Right cardiac atrium (tissue), 5 donors: ENCODE data around the gene TSPAN14. TPM values are rescaled to one million over a fixed set of nuclear protein-coding genes. Genes with fewer than 3 reads are reported as not detected.
A peak's percentile ranks its signal among the peaks of the same experiment; 100 is the strongest.

Source experiments
- ATAC-seq, 2 donors: fragments of 200-7000 bp; cut with Tn5 transposase; one replicate each; pipeline versions ENCODE4 v1.8.0 to v1.9.1; 2020; ENCODE audit warnings: moderate library complexity in 2 of 2, mild to moderate bottlenecking in 1 of 2
- DNase-seq, 3 donors: peaks; one replicate each; pipeline ENCODE4 v3.0.0-alpha.2; 2020
- H3K27ac ChIP-seq: one replicate; pipeline ENCODE4 v1.5.1; 2013; ENCODE audit warnings: mild to moderate bottlenecking, low read length, control low read depth, moderate library complexity
- H3K27me3 ChIP-seq: one replicate; pipeline ENCODE4 v1.6.1; 2013; ENCODE audit not compliant: control insufficient read depth, insufficient read depth
- H3K4me1 ChIP-seq: one replicate; pipeline ENCODE4 v1.6.1; 2013; ENCODE audit warnings: low read length; ENCODE audit not compliant: control insufficient read depth, insufficient read depth
- H3K4me3 ChIP-seq: one replicate; pipeline ENCODE4 v1.5.1; 2013; ENCODE audit warnings: low read length, control low read depth
- H3K9me3 ChIP-seq: one replicate; pipeline ENCODE4 v1.6.1; 2013; ENCODE audit warnings: low read length; ENCODE audit not compliant: control insufficient read depth
- WGBS: extraction: QIAGEN DNeasy Blood & Tissue Kit; methylation state at CpG from one replicate; pipeline ENCODE4 v1.1.7; 2013; 5-methylcytosine and 5-hydroxymethylcytosine counted together
- intact Hi-C, 4 donors: fragments of 100-400 bp; cut with DNase I; formaldehyde crosslinking; loops; one replicate each; pipeline versions ENCODE4 v1.11.0 to v1.14.0; 2022 to 2023
- polyA plus RNA-seq: library from polyadenylated mRNA; stranded (reverse); fragments of 200-250 nt; gene quantifications from one replicate; pipeline ENCODE4 v1.2.3, GENCODE V29; 2013
- total RNA-seq, 4 donors: library from RNA; stranded (reverse); fragmentation: NEBNext Ultra II Directional; extraction: Animal tissue kit (Norgen Biotek cat#: 25700); gene quantifications; one replicate each; pipeline ENCODE4 v1.2.1, GENCODE V29; 2021
- donor health status: healthy with polysubstance abuse.
- donor health status: DM: no; HTN: yes; CAD: no.
- donor health status: DM: no; HTN: no; CAD: no.
- donor health status: DM: no; HTN: yes; CAD: no; lungs with severe emphysema.
- donor health status: DM: yes; HTN: yes; CAD: no.

Gene TSPAN14
- total and polyA plus RNA-seq, 5 donors, result 24.4 to 44.1 (median 29.1) TPM

DNA sequence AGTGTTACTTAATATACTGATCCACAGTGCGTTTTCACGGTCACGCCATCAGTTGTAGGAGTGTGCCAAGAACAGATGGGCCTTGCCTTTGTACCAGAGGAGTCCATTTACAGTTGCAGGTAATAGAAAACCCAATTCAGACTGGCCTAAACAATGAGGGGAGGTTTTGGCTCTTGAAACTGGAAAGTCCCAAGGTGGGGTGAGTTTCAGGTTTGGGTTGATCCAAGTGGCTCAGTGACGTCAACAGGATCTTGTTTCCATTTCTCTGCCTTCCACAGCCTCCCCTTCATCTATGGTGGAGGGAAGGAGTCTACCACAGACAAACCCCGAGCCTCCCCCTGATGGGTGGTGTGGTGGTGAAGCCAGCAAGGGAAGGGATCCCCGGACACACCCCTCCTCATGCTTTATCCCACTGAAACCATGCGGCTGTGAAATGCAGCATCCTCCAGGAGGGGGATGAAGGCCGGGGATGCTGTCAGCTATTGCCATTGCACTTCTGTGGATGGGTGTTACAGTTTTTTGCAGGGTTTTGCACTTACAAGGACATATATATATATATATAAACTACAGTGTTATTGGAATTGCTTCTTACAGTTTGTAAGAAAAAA, 68.8 kb downstream of the TSPAN14 start:
- WGBS, result 71% methylated on average over 8 of the region's 8 CpGs
- DNase-seq (no peak), ATAC-seq (no peak)
- no peaks in the 10 kb centered on the region for H3K27me3 ChIP-seq
- H3K4me1 ChIP-seq, result no peaks in the 10 kb centered on the region
- intact Hi-C loops, result no loop called here
- no peak overlapping the region for H3K4me3 ChIP-seq
- no peaks in the 10 kb centered on the region for H3K9me3 ChIP-seq
- no peak overlapping the region for H3K27ac ChIP-seq

DNA sequence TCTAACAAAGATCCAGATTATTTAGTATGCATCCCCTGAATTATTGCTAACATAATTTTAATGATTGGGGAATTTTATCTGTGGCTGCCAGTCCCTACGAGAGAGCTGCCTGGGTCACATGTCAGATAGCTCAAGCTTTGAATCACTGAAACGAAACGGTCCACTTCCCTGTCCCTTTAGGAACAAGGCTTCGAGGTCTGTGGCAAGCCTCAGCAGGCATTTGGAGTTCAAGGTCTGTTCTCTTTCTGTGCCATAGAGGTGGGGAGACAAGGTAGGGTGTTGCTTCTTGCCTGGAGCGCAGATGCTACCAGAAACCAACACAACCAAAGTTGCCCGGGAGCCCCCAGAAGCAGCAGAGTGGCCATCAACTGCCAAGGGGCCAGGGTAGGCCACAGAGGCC, 69.7 kb downstream of the TSPAN14 start:
- H3K4me1 ChIP-seq, result no peaks in the 10 kb centered on the region
- ATAC-seq, result no peak
- no peaks in the 10 kb centered on the region for H3K27me3 ChIP-seq
- no peak overlapping the region for H3K4me3 ChIP-seq
- intact Hi-C loops, result no loop called here
- DNase-seq, result no peak
- WGBS, result 61% methylated on average over 6 of the region's 6 CpGs
- no peaks in the 10 kb centered on the region for H3K9me3 ChIP-seq
- no peak overlapping the region for H3K27ac ChIP-seq

DNA sequence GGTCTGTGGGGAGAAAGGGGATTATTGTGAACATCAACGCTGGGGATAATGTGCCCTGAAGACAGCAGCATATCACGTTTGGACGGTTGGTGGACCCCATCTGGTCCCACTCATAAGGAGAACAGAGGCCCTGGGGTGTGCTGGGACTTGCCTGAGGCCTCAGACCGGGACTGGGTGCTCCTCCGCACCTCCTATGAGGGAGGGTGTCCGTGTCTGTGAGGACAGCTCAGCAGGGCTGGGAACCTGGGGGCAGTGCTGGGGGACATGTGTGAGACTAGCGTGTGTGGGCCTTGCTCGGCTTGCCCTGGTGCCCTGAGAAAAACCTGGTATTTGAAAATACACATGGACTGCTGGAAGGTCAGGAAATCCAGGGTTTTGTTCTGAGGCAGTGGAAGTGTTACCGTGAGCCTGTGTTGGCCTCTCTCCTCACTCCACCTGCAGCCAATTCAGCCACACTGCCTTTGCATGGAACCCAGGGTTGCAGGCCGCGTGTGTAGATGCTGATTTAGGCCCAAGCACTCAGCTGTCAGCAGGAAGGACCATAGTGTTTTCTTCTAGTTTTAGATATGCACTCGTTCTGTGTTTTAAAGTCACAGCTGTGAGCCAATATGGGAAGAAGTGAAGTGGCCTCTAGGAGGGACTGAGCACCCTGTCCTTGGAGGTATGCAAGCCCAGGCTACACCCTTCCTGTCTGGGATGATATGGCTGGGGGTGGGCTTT, 70.2 kb downstream of the TSPAN14 start:
- Histone ChIP-seq H3K4me1 (peaks cover 2% of the 10 kb centered on the region), H3K27ac (no peak overlapping the region), H3K27me3 (no peaks in the 10 kb centered on the region), H3K4me3 (no peak overlapping the region), H3K9me3 (no peaks in the 10 kb centered on the region)
- 71% methylated on average over 12 of the region's 12 CpGs for WGBS
- ATAC-seq (peak in 1 of 2 donors; percentile 22), DNase-seq (no peak)
- intact Hi-C loops, result no loop called here

DNA sequence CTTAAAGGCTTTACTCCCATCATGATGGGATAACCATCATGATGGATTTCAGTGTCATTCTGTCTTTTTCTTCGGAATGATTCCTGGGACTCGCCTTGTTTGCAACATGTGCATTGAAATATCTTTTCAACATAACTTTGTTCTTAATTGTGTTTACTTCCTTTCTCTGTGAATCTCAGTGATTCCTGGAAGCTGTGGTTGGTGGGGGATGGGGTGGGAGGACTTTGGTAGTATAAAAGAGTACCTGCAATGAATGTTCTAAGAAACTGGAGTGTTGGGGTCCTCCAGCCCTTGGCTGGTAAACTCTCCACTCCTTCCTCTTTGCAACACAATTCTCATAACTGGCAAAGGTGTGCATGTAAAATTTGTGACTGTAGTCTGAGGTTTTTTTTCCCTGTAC, 72.1 kb downstream of the TSPAN14 start:
- intact Hi-C loops, result no loop called here
- H3K4me3 ChIP-seq, result no peak overlapping the region
- no peak overlapping the region for H3K27ac ChIP-seq
- H3K9me3 ChIP-seq, result no peaks in the 10 kb centered on the region
- ATAC-seq (no peak), DNase-seq (no peak)
- no peaks in the 10 kb centered on the region for H3K27me3 ChIP-seq
- WGBS, result 66% methylated on average over 2 of the region's 2 CpGs
- H3K4me1 ChIP-seq, result peaks cover 6% of the 10 kb centered on the region

DNA sequence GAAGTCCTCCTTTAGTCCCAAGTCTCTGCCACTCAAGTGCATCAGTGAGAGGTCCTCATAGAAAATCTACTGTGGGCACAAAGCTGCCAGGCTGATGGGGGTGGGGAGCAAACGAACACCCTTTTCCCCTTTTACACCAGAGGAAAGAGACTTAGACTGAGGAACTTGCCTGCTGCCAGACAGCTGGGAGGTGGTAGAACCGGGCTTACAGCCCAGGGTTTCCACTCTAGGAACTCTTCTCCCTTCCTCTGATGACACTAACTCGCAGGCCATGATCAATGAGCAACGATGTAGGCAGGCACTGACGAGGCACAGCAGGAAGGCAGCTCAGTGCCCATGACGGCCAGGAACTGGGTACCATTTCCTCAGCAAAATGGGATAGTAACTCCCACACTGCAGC, 72.6 kb downstream of the TSPAN14 start:
- WGBS, result 51% methylated on average over 6 of the region's 6 CpGs
- intact Hi-C loops, result no loop called here
- H3K9me3 ChIP-seq, result no peaks in the 10 kb centered on the region
- peaks cover 6% of the 10 kb centered on the region for H3K4me1 ChIP-seq
- H3K27me3 ChIP-seq, result no peaks in the 10 kb centered on the region
- H3K4me3 ChIP-seq, result no peak overlapping the region
- no peak overlapping the region for H3K27ac ChIP-seq
- ATAC-seq (no peak), DNase-seq (peak in 1 of 3 donors; percentile 41)

DNA sequence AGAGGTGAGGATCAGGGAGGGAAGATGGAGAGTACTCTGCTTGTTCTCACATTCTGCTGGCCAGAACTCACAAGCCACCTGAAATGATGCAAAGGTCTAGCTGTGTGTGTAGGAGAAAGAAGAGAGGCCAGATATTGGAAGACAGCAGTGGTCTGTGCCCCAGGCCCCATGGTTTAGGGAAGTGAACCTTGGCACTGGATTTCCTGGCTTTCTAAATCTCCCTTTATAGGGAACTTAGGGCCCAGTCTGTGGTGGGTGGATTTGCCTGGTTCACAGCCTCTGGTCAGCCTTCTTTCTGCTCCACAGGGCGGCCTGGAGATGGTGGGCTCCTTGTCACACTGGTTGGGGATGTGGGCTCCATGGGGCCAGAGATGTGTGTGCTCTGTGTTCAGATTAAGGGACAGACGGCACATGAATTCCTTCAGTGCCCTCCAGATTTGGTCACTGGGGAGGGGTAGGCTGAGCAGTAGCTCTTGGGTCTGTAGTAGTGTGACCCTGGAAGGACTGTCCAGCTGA, 74.1 kb downstream of the TSPAN14 start:
- intact Hi-C loops, result no loop called here
- Histone ChIP-seq H3K27me3 (no peaks in the 10 kb centered on the region), H3K4me1 (peaks cover 6% of the 10 kb centered on the region), H3K4me3 (no peak overlapping the region), H3K9me3 (no peaks in the 10 kb centered on the region), H3K27ac (no peak overlapping the region)
- 95% methylated on average over 2 of the region's 2 CpGs for WGBS
- peak; percentile 12 to 22 for ATAC-seq
- no peak for DNase-seq

DNA sequence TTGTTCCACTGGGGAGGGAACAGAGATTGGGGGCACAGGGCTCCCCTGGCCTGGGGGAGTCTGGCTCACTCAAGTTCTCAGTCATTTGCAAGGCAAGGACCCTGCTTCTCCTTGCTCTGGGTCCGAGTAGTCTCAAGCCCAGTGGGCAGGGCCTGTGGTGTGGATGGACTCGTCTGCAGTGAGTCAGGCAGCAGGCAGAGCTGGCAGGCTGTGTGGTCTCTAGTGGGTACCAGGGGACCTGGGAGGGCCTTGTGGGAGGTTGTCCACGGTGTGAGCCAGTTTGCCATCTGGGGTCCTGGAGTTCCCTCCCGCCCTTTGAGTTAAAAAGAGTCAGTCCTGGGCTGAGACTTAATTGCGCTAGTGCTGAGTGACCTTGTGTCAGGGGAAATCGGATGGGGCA, 74.8 kb downstream of the TSPAN14 start:
- DNase-seq (no peak), ATAC-seq (peak in 1 of 2 donors; percentile 14)
- H3K9me3 ChIP-seq, result no peaks in the 10 kb centered on the region
- intact Hi-C loops, result no loop called here
- H3K27me3 ChIP-seq, result no peaks in the 10 kb centered on the region
- no peak overlapping the region for H3K27ac ChIP-seq
- 74% methylated on average over 6 of the region's 6 CpGs for WGBS
- H3K4me3 ChIP-seq, result no peak overlapping the region
- peaks cover 6% of the 10 kb centered on the region for H3K4me1 ChIP-seq

DNA sequence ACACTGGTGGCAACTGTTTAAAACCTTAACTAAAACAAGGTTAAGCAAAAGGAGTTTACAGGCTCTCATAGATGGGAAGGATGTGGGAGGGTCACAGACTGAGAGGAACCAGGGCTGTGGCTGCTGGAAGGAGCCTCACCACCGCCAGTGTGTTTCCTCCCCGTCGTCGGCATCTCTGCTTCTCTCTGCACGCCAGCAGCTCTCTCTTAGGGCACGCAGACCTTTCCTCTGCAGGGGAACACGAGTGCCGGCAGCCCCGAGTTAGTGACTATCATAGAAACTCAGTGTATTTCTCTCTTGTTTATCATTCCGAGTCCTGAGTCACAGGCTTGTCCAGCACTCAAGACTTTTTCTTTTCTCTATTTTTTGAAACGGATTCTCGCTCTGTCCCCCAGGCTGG, 75.5 kb downstream of the TSPAN14 start:
- Histone ChIP-seq H3K27me3 (no peaks in the 10 kb centered on the region), H3K9me3 (no peaks in the 10 kb centered on the region), H3K4me1 (peaks cover 6% of the 10 kb centered on the region), H3K4me3 (no peak overlapping the region), H3K27ac (no peak overlapping the region)
- WGBS, result 55% methylated on average over 12 of the region's 12 CpGs
- intact Hi-C loops, result no loop called here
- DNase-seq (no peak), ATAC-seq (peak; percentile 68 to 74)

DNA sequence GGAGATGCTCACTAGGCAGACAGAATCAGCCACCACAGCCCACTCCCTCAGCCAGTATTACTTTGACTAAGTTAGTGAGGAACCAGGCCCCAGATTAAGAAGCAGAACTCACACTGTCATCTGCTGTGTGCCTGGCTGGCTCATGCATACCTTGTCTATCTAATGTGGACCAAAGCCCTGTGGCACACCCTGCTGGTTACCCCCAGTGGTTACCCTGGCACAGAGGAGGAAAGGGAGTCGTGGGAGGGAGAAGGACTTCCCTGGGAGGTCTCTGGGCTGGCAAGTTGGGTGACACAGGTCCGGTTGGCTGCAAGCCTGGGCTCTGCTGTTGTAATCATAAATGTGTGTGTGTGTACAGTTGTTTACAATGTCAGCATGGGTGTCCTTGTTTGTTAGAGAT, 76.1 kb downstream of the TSPAN14 start:
- Histone ChIP-seq H3K4me1 (peaks cover 6% of the 10 kb centered on the region), H3K4me3 (no peak overlapping the region), H3K9me3 (no peaks in the 10 kb centered on the region), H3K27ac (peak overlapping the region; percentile 15), H3K27me3 (no peaks in the 10 kb centered on the region)
- ATAC-seq (peak; percentile 57 to 72), DNase-seq (no peak)
- 55% methylated on average over 2 of the region's 2 CpGs for WGBS
- intact Hi-C loops, result no loop called here

DNA sequence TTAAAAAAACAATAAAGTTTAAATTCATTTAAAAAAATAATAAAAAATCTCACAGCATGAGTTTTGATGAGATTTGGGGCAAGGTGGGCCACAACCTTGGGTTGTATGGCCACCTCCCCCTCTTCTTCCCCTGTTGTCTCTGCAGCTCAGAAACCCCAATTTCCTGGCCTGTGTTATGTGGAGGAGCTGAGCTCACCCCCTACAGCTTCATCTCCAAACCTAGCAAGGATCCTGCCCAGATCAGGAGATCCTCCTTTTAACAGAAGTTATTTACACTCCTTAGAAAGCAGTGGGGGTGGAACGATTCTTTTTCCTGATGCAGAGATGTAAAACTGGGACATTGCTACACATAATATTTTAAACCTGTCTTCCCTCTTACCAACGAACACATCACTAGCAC, 76.7 kb downstream of the TSPAN14 start:
- no peak for DNase-seq
- no peak overlapping the region for H3K4me3 ChIP-seq
- H3K27ac ChIP-seq, result no peak overlapping the region
- peaks cover 6% of the 10 kb centered on the region for H3K4me1 ChIP-seq
- WGBS, result 40% methylated on average over 2 of the region's 2 CpGs
- intact Hi-C loops, result no loop called here
- no peaks in the 10 kb centered on the region for H3K27me3 ChIP-seq
- H3K9me3 ChIP-seq, result no peaks in the 10 kb centered on the region
- no peak for ATAC-seq

DNA sequence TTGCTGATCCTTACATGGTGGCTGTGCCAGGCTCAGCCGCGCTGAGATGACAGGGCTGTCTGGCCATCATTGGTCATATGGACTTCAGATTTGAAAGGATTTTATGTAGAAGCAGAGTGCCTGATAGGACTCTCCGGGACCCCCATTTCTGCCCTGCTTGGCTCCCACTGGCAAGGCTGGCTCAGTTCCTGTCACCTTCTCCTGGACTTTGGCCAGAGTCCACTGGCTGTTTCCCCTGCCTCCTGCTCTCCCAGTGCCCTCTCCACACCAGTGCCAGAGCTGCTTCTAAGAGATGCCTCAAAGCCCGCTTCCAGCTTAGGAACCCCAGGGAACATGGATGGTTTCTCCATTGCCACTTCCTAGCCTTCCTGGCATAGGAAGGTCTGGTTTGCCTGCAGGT, 78.5 kb downstream of the TSPAN14 start:
- ATAC-seq, result no peak
- WGBS, result 96% methylated on average over 4 of the region's 4 CpGs
- intact Hi-C loops, result no loop called here
- no peak overlapping the region for H3K4me3 ChIP-seq
- no peak for DNase-seq
- H3K27me3 ChIP-seq, result no peaks in the 10 kb centered on the region
- H3K4me1 ChIP-seq, result peaks cover 6% of the 10 kb centered on the region
- H3K27ac ChIP-seq, result no peak overlapping the region
- no peaks in the 10 kb centered on the region for H3K9me3 ChIP-seq
